SK-N-SH (cell line): ENCODE data around the gene CTBP2. TPM values are rescaled to one million over a fixed set of nuclear protein-coding genes. Genes with fewer than 3 reads are reported as not detected.

ENCODE experiments used
- CTCF ChIA-PET: fragments of 300-600, 350-600 bp; formaldehyde crosslinking; extraction: SDS; loops from one replicate; lab custom pipeline; 2021; lab: Yijun Ruan, JAX
- POLR2A ChIA-PET: fragments of 350-600 bp; sonication (Branson Sonifier 250); formaldehyde crosslinking; extraction: SDS; loops from one replicate; lab custom pipeline; 2020; ENCODE audit warnings: antibody characterized with exemption, inconsistent platforms; lab: Yijun Ruan, JAX
- DNase-seq: peaks from one replicate; pipeline ENCODE4 v3.0.0; 2012
- H2AFZ ChIP-seq: fragments of 200-600 bp; sonication (generic); 2 replicates; pipeline ENCODE4 v1.8.1; 2016; ENCODE audit warnings: antibody characterized with exemption, mild to moderate bottlenecking, low read depth
- H3F3A ChIP-seq: fragments of 200-600 bp; sonication (generic); replicated peaks from 2 replicates; pipeline ENCODE3; 2016; ENCODE audit warnings: antibody characterized with exemption, mild to moderate bottlenecking; ENCODE audit not compliant: insufficient read depth
- H3K27ac ChIP-seq, 2 experiments: fragments of 200-500 bp in 1 of 2; fragments of 200-600 bp in 1 of 2; sonication (Bioruptor generic) in 1 of 2; sonication (generic), shearing (Covaris generic) in 1 of 2; 2 replicates each; pipeline versions ENCODE4 v1.5.1 to v1.6.1; 2014 to 2016; ENCODE audit warnings: low read depth in 2 of 2, inconsistent platforms in 1 of 2, low read length in 1 of 2, mild to moderate bottlenecking in 1 of 2, mixed read lengths in 1 of 2
- H3K27me3 ChIP-seq: fragments of 200-600 bp; sonication (generic), shearing (Covaris generic); 2 replicates; pipeline ENCODE4 v1.6.1; 2016; ENCODE audit warnings: mixed run types; ENCODE audit not compliant: insufficient read depth
- H3K36me3 ChIP-seq, 2 experiments: fragments of 200-500 bp in 1 of 2; fragments of 200-600 bp in 1 of 2; sonication (Bioruptor generic) in 1 of 2; sonication (generic) in 1 of 2; replicated peaks in 1 of 2; 2 replicates each; pipeline versions ENCODE3 to v1.5.1; 2014 to 2016; ENCODE audit warnings: low read length in 1 of 2, mild to moderate bottlenecking in 1 of 2; ENCODE audit not compliant: insufficient read depth in 2 of 2, control insufficient read depth in 1 of 2
- H3K4me1 ChIP-seq, 2 experiments: fragments of 200-500 bp in 1 of 2; fragments of 200-600 bp in 1 of 2; sonication (Bioruptor generic) in 1 of 2; sonication (generic), shearing (Covaris generic) in 1 of 2; 2 replicates each; pipeline versions ENCODE4 v1.5.1 to v1.6.1; 2014 to 2016; ENCODE audit warnings: low read depth in 1 of 2, low read length in 1 of 2, mixed run types in 1 of 2; ENCODE audit not compliant: insufficient read depth in 2 of 2, control insufficient read depth in 1 of 2
- H3K4me2 ChIP-seq: fragments of 200-600 bp; sonication (generic), shearing (Covaris generic); 2 replicates; pipeline ENCODE4 v1.6.1; 2017; ENCODE audit warnings: mixed run types
- H3K4me3 ChIP-seq, 2 experiments: fragments of 200-500 bp in 1 of 2; fragments of 200-600 bp in 1 of 2; sonication (Bioruptor generic) in 1 of 2; sonication (generic), shearing (Covaris generic) in 1 of 2; 2 replicates each; pipeline versions ENCODE4 v1.5.1 to v1.8.1; 2014 to 2016; ENCODE audit warnings: low read depth in 2 of 2, inconsistent platforms in 1 of 2, low read length in 1 of 2, mild to moderate bottlenecking in 1 of 2, mixed read lengths in 1 of 2, moderate library complexity in 1 of 2
- H3K79me2 ChIP-seq: fragments of 200-600 bp; sonication (generic); 2 replicates; pipeline ENCODE4 v1.8.1; 2017; ENCODE audit warnings: mild to moderate bottlenecking; ENCODE audit not compliant: insufficient read depth
- H3K9ac ChIP-seq: fragments of 200-600 bp; sonication (generic); 2 replicates; pipeline ENCODE4 v1.6.1; 2017; ENCODE audit warnings: mixed run types
- H3K9me2 ChIP-seq: fragments of 200-600 bp; sonication (generic); 2 replicates; pipeline ENCODE4 v1.6.1; 2017; ENCODE audit warnings: mixed run types
- H3K9me3 ChIP-seq: fragments of 200-600 bp; sonication (generic); 2 replicates; pipeline ENCODE4 v1.6.1; 2017; ENCODE audit warnings: mixed run types, mild to moderate bottlenecking, moderate library complexity
- H4K20me1 ChIP-seq: fragments of 200-600 bp; sonication (generic); 2 replicates; pipeline ENCODE4 v1.6.1; 2017; ENCODE audit warnings: mild to moderate bottlenecking, mixed run types; ENCODE audit not compliant: insufficient read depth
- CHD2 ChIP-seq: fragments of 150-350 bp; IDR thresholded peaks from 2 replicates; pipeline ENCODE4 v1.6.1; 2018; ENCODE audit warnings: low read length; ENCODE audit not compliant: partially characterized antibody
- ELF1 ChIP-seq: IDR thresholded peaks from 2 replicates; pipeline ENCODE4 v1.4.0; 2012
- FOXM1 ChIP-seq: IDR thresholded peaks from 2 replicates; pipeline ENCODE4 v1.4.0; 2012; ENCODE audit warnings: low read depth, mild to moderate bottlenecking
- IRF3 ChIP-seq: fragments of 150-350 bp; IDR thresholded peaks from 2 replicates; pipeline ENCODE4 v1.6.1; 2016; ENCODE audit warnings: mild to moderate bottlenecking, low read depth, low read length
- NFIC ChIP-seq: IDR thresholded peaks from 2 replicates; pipeline ENCODE4 v1.4.0; 2012; ENCODE audit warnings: borderline replicate concordance
- POLR2AphosphoS5 ChIP-seq: IDR thresholded peaks from 2 replicates; pipeline ENCODE4 v1.6.1; 2012; ENCODE audit warnings: low read depth, low read length
- RCOR1 ChIP-seq: fragments of 150-350 bp; IDR thresholded peaks from 2 replicates; pipeline ENCODE4 v1.6.1; 2017; ENCODE audit warnings: antibody characterized with exemption, low read length
- USF1 ChIP-seq: IDR thresholded peaks from 2 replicates; pipeline ENCODE4 v1.4.0; 2012; ENCODE audit warnings: low read depth, borderline replicate concordance
- ZBTB33 ChIP-seq: IDR thresholded peaks from 2 replicates; pipeline ENCODE4 v1.4.0; 2012; ENCODE audit warnings: low read depth, borderline replicate concordance
- WGBS: methylation state at CpG from one replicate; pipeline ENCODE4 v1.1.6; 2017; ENCODE audit warnings: low lambda C conversion rate; 5-methylcytosine and 5-hydroxymethylcytosine counted together
- polyA plus RNA-seq, 3 experiments: library from polyadenylated mRNA; depleted of rRNA; stranded (reverse); fragments of >200 nt; gene quantifications; 2 replicates each; pipeline ENCODE4 v1.2.3, GENCODE V29; 2012
- TF ChIP-seq, protein P1 (sequence below): IDR thresholded peaks from 2 replicates; pipeline ENCODE4; 2012
- TF ChIP-seq, protein P2 (sequence below): IDR thresholded peaks from 2 replicates; pipeline ENCODE4 v1.6.1; 2012; ENCODE audit warnings: mild to moderate bottlenecking, low read depth, low read length, moderate library complexity

Gene CTBP2
- polyA plus RNA-seq, 1 of the 3 experiments (the other 2 are of a cell fraction), result 69.7 TPM

GRCh38 chr10:124963866-124964720, 196.3 kb downstream of the CTBP2 start:
- Histone ChIP-seq H3K27ac (no peak overlapping the region; a peak in 1 of 4 replicates), H3K4me3 (no peak overlapping the region), H3K9me3 (no peaks in the 10 kb centered on the region), H3K4me2 (no peak overlapping the region), H3K27me3 (no peaks in the 10 kb centered on the region), H3K9me2 (no peaks in the 10 kb centered on the region), H3K79me2 (peaks cover 100% of the 10 kb centered on the region), H3K4me1 (peaks cover 2 to 5% of the 10 kb centered on the region in 2 experiments; a peak in 3 of 4 replicates), H4K20me1 (peaks cover 72% of the 10 kb centered on the region), H3F3A (peaks cover 4% of the 10 kb centered on the region), H2AFZ (no peak overlapping the region), H3K9ac (no peak overlapping the region), H3K36me3 (peaks cover 22% of the 10 kb centered on the region in 2 experiments)
- WGBS, result 94% methylated on average over 7 of the region's 7 CpGs
- no peak for DNase-seq
- ChIA-PET CTCF (no interaction called here), POLR2A (no interaction called here)
- TF ChIP-seq ZBTB33, result no peak
- TF ChIP-seq CHD2, result no peak
- no peak for TF ChIP-seq USF1

- H3K9me3 ChIP-seq, result no peaks in the 10 kb centered on the region
- no peak overlapping the region for H2AFZ ChIP-seq
- H4K20me1 ChIP-seq, result peaks cover 88% of the 10 kb centered on the region
- TF ChIP-seq NFIC (no peak), POLR2AphosphoS5 (no peak), IRF3 (no peak), RCOR1 (no peak), USF1 (no peak), CHD2 (no peak), ELF1 (no peak), FOXM1 (no peak)
- TF ChIP-seq, protein P1, sequence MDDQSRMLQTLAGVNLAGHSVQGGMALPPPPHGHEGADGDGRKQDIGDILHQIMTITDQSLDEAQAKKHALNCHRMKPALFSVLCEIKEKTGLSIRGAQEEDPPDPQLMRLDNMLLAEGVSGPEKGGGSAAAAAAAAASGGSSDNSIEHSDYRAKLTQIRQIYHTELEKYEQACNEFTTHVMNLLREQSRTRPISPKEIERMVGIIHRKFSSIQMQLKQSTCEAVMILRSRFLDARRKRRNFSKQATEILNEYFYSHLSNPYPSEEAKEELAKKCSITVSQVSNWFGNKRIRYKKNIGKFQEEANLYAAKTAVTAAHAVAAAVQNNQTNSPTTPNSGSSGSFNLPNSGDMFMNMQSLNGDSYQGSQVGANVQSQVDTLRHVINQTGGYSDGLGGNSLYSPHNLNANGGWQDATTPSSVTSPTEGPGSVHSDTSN, result no peak
- TF ChIP-seq, protein P2, sequence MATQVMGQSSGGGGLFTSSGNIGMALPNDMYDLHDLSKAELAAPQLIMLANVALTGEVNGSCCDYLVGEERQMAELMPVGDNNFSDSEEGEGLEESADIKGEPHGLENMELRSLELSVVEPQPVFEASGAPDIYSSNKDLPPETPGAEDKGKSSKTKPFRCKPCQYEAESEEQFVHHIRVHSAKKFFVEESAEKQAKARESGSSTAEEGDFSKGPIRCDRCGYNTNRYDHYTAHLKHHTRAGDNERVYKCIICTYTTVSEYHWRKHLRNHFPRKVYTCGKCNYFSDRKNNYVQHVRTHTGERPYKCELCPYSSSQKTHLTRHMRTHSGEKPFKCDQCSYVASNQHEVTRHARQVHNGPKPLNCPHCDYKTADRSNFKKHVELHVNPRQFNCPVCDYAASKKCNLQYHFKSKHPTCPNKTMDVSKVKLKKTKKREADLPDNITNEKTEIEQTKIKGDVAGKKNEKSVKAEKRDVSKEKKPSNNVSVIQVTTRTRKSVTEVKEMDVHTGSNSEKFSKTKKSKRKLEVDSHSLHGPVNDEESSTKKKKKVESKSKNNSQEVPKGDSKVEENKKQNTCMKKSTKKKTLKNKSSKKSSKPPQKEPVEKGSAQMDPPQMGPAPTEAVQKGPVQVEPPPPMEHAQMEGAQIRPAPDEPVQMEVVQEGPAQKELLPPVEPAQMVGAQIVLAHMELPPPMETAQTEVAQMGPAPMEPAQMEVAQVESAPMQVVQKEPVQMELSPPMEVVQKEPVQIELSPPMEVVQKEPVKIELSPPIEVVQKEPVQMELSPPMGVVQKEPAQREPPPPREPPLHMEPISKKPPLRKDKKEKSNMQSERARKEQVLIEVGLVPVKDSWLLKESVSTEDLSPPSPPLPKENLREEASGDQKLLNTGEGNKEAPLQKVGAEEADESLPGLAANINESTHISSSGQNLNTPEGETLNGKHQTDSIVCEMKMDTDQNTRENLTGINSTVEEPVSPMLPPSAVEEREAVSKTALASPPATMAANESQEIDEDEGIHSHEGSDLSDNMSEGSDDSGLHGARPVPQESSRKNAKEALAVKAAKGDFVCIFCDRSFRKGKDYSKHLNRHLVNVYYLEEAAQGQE, result no peak
- H3K4me1 ChIP-seq, result peaks cover 2 to 5% of the 10 kb centered on the region in 2 experiments; a peak in 3 of 4 replicates
- WGBS, result 87% methylated on average over 3 of the region's 3 CpGs
- no peak overlapping the region for H3K9ac ChIP-seq
- no peak overlapping the region for H3K4me2 ChIP-seq
- H3F3A ChIP-seq, result peaks cover 4% of the 10 kb centered on the region
- no peak overlapping the region for H3K27ac ChIP-seq
- H3K4me3 ChIP-seq, result no peak overlapping the region
- no peaks in the 10 kb centered on the region for H3K27me3 ChIP-seq
- H3K36me3 ChIP-seq, result peaks cover 8 to 16% of the 10 kb centered on the region in 2 experiments
- ChIA-PET CTCF (no interaction called here), POLR2A (no interaction called here)
- DNase-seq, result no peak
- H3K79me2 ChIP-seq, result peaks cover 100% of the 10 kb centered on the region
- H3K9me2 ChIP-seq, result no peaks in the 10 kb centered on the region
Observed at GRCh38 chr10:124962421-124962820, 197.9 kb downstream of the CTBP2 start.
